ENCODE data around the gene CSMD2.

- TF ChIP-seq POLR2A (IDR thresholded peaks at IDR 0.05), result no peak
- no peak for TF ChIP-seq CTCF (IDR thresholded peaks at IDR 0.05)
Measured at GRCh38 chr1:33502726-33503125, 662.3 kb downstream of the CSMD2 start.
